ENCODE measurements around the gene GRIP2.

GRIP2 gene

GRCh38 chr3:14561051-14561960 lies 21.2 kb upstream of the GRIP2 start:
- DNase-seq (ENCODE audit: low read depth, low spot score), result peak; percentile 31

GRCh38 chr3:14560110-14560509 lies 20.0 kb upstream of the GRIP2 start:
- no peak for DNase-seq (ENCODE audit: low read depth, low spot score)

GRCh38 chr3:14558029-14558428 lies 17.9 kb upstream of the GRIP2 start:
- DNase-seq (ENCODE audit: low read depth, low spot score), result no peak

GRCh38 chr3:14555835-14556234 lies 15.7 kb upstream of the GRIP2 start:
- peak; percentile 6 for DNase-seq (ENCODE audit: low read depth, low spot score)

GRCh38 chr3:14554715-14555114 lies 14.6 kb upstream of the GRIP2 start:
- no peak for DNase-seq (ENCODE audit: low read depth, low spot score)

GRCh38 chr3:14553871-14554270 lies 13.7 kb upstream of the GRIP2 start:
- DNase-seq (ENCODE audit: low read depth, low spot score), result no peak

GRCh38 chr3:14552717-14553116 lies 12.6 kb upstream of the GRIP2 start:
- DNase-seq (ENCODE audit: low read depth, low spot score), result no peak

GRCh38 chr3:14552041-14552648 lies 12.0 kb upstream of the GRIP2 start:
- no peak for DNase-seq (ENCODE audit: low read depth, low spot score)

GRCh38 chr3:14550651-14551611 lies 10.8 kb upstream of the GRIP2 start:
- peak; percentile 32 for DNase-seq (ENCODE audit: low read depth, low spot score)

- DNase-seq (ENCODE audit: low read depth, low spot score), result no peak
Measured at GRCh38 chr3:14550181-14550580, 10.0 kb upstream of the GRIP2 start.

GRCh38 chr3:14549256-14549919 lies 9.2 kb upstream of the GRIP2 start:
- DNase-seq (ENCODE audit: low read depth, low spot score), result no peak

GRCh38 chr3:14548321-14548729 lies 8.2 kb upstream of the GRIP2 start:
- DNase-seq (ENCODE audit: low read depth, low spot score), result peak; percentile 76

- no peak for DNase-seq (ENCODE audit: low read depth, low spot score)
Measured at GRCh38 chr3:14547693-14548092, 7.6 kb upstream of the GRIP2 start.

GRCh38 chr3:14546041-14546440 lies 5.9 kb upstream of the GRIP2 start:
- DNase-seq (ENCODE audit: low read depth, low spot score), result no peak

- no peak for DNase-seq (ENCODE audit: low read depth, low spot score)
Measured at GRCh38 chr3:14545251-14545635, 5.1 kb upstream of the GRIP2 start.

- DNase-seq (ENCODE audit: low read depth, low spot score), result no peak
Measured at GRCh38 chr3:14544282-14545250, 4.4 kb upstream of the GRIP2 start.

GRCh38 chr3:14543446-14543845 lies 3.3 kb upstream of the GRIP2 start:
- no peak for DNase-seq (ENCODE audit: low read depth, low spot score)

GRCh38 chr3:14542656-14543055 lies 2.5 kb upstream of the GRIP2 start:
- DNase-seq (ENCODE audit: low read depth, low spot score), result no peak

- no peak for DNase-seq (ENCODE audit: low read depth, low spot score)
Measured at GRCh38 chr3:14541646-14542045, 1.5 kb upstream of the GRIP2 start.

- no peak for DNase-seq (ENCODE audit: low read depth, low spot score)
Measured at GRCh38 chr3:14540821-14541385, 761 bp upstream of the GRIP2 start.

Data from astrocyte of the hippocampus (primary cell).